H1 (cell line): Measurements from ENCODE around the gene UBE2I. TPM values are rescaled to one million over a fixed set of nuclear protein-coding genes. Genes with fewer than 3 reads are reported as not detected.

Experiments used
- CTCF ChIA-PET: fragments of 300-600 bp; sonication (Branson Sonifier 250); formaldehyde crosslinking; loops from one replicate; lab custom pipeline; 2021; ENCODE audit not compliant: partially characterized antibody; lab: Charles Lee
- POLR2A ChIA-PET: fragments of 300-600 bp; sonication (Branson Sonifier 250); formaldehyde crosslinking; loops from one replicate; lab custom pipeline; 2021; ENCODE audit warnings: inconsistent platforms; ENCODE audit not compliant: partially characterized antibody; lab: Charles Lee
- DNase-seq, 2 experiments: peaks; one replicate each; pipeline versions ENCODE4 v3.0.0 to v3.0.0-alpha.2; 2010 to 2022; ENCODE audit warnings: low spot score in 2 of 2, low read depth in 1 of 2, mixed read lengths in 1 of 2
- FAIRE-seq: peaks from 2 replicates; lab custom pipeline; 2011; peaks lifted over from hg19 to GRCh38; lab: Jason Lieb, UNC
- H2AFZ ChIP-seq: 2 replicates; pipeline ENCODE4 v1.8.1; 2012; ENCODE audit warnings: low read length, inconsistent platforms
- H2AK5ac ChIP-seq: 2 replicates; pipeline ENCODE4 v1.6.1; 2013; ENCODE audit warnings: low read depth, low read length
- H2BK120ac ChIP-seq: replicated peaks from 2 replicates; pipeline ENCODE3; 2013; ENCODE audit warnings: low read depth, low read length, inconsistent platforms
- H2BK12ac ChIP-seq: 2 replicates; pipeline ENCODE4 v1.6.1; 2013; ENCODE audit warnings: low read depth, low read length
- H2BK15ac ChIP-seq: 2 replicates; pipeline ENCODE4 v1.6.1; 2013; ENCODE audit warnings: low read length
- H2BK20ac ChIP-seq: 2 replicates; pipeline ENCODE4 v1.6.1; 2013; ENCODE audit warnings: low read length
- H2BK5ac ChIP-seq: 2 replicates; pipeline ENCODE4 v1.6.1; 2013; ENCODE audit warnings: low read depth, low read length
- H3K14ac ChIP-seq: 2 replicates; pipeline ENCODE4 v1.6.1; 2013; ENCODE audit warnings: inconsistent platforms; ENCODE audit not compliant: insufficient read length
- H3K18ac ChIP-seq: 2 replicates; pipeline ENCODE4 v1.6.1; 2013; ENCODE audit warnings: low read length; ENCODE audit errors: extremely low read depth
- H3K23ac ChIP-seq: 2 replicates; pipeline ENCODE4 v1.6.1; 2013; ENCODE audit warnings: inconsistent platforms; ENCODE audit not compliant: insufficient read length
- H3K23me2 ChIP-seq: 2 replicates; pipeline ENCODE4 v1.6.1; 2013; ENCODE audit warnings: low read depth, low read length
- H3K27ac ChIP-seq: 2 replicates; pipeline ENCODE4 v1.6.1; 2011; ENCODE audit warnings: low read depth, low read length, inconsistent platforms
- H3K27me3 ChIP-seq, 4 experiments: replicated peaks in 1 of 4; 1 replicate in 1 of 4; 2 replicates in 3 of 4; pipeline versions ENCODE4 v1.6.1 to v1.8.1; 2011 to 2013; ENCODE audit warnings: low read length in 3 of 4, mild to moderate bottlenecking in 3 of 4, inconsistent platforms in 2 of 4, mixed read lengths in 2 of 4, moderate library complexity in 1 of 4; ENCODE audit not compliant: control insufficient read depth in 3 of 4, insufficient read depth in 3 of 4; ENCODE audit errors: extremely low read depth in 1 of 4
- H3K36me3 ChIP-seq, 4 experiments: 2 replicates each; pipeline versions ENCODE4 v1.6.1 to v1.8.1; 2011 to 2013; ENCODE audit warnings: mild to moderate bottlenecking in 4 of 4, low read length in 3 of 4, moderate library complexity in 2 of 4, control low read depth in 1 of 4, inconsistent platforms in 1 of 4; ENCODE audit not compliant: insufficient read depth in 4 of 4, control insufficient read depth in 2 of 4
- H3K4ac ChIP-seq: replicated peaks from 2 replicates; pipeline ENCODE3; 2013; ENCODE audit warnings: low read length, low read depth, mixed read lengths, inconsistent platforms; ENCODE audit not compliant: insufficient read length
- H3K4me1 ChIP-seq, 4 experiments: replicated peaks in 1 of 4; 1 replicate in 1 of 4; 2 replicates in 3 of 4; pipeline versions ENCODE4 v1.6.1 to v1.8.1; 2011 to 2013; ENCODE audit warnings: low read length in 3 of 4, inconsistent platforms in 2 of 4, mixed read lengths in 1 of 4; ENCODE audit not compliant: insufficient read depth in 4 of 4, control insufficient read depth in 3 of 4
- H3K4me2 ChIP-seq, 2 experiments: 2 replicates each; pipeline versions ENCODE4 v1.6.1 to v1.8.1; 2011 to 2013; ENCODE audit warnings: low read depth in 2 of 2, low read length in 2 of 2, control low read depth in 1 of 2, inconsistent platforms in 1 of 2, mild to moderate bottlenecking in 1 of 2; ENCODE audit not compliant: insufficient read depth in 1 of 2
- H3K4me3 ChIP-seq, 4 experiments: fragments of 200-600, 300-600 bp in 1 of 4; sonication (generic), shearing (Covaris generic), sonication (Bioruptor Twin) in 1 of 4; 2 replicates each; pipeline versions ENCODE4 v1.5.1 to v1.8.1; 2011 to 2016; ENCODE audit warnings: low read length in 4 of 4, low read depth in 3 of 4, control low read depth in 2 of 4, inconsistent platforms in 2 of 4, mild to moderate bottlenecking in 2 of 4, mixed read lengths in 1 of 4, moderate library complexity in 1 of 4; ENCODE audit not compliant: insufficient read depth in 2 of 4; ENCODE audit errors: extremely low read depth in 1 of 4
- H3K56ac ChIP-seq: replicated peaks from 2 replicates; pipeline ENCODE3; 2013; ENCODE audit warnings: low read depth, mild to moderate bottlenecking, mixed read lengths, low read length, inconsistent platforms; ENCODE audit not compliant: insufficient read length
- H3K79me1 ChIP-seq: 2 replicates; pipeline ENCODE4 v1.6.1; 2013; ENCODE audit warnings: low read depth, low read length, control low read depth
- H3K79me2 ChIP-seq, 2 experiments: 2 replicates each; pipeline versions ENCODE4 v1.6.1 to v1.8.1; 2012 to 2013; ENCODE audit warnings: low read length in 2 of 2, mild to moderate bottlenecking in 2 of 2, inconsistent platforms in 1 of 2; ENCODE audit not compliant: insufficient read depth in 2 of 2, control insufficient read depth in 1 of 2
- H3K9ac ChIP-seq, 4 experiments: replicated peaks in 1 of 4; 1 replicate in 1 of 4; 2 replicates in 3 of 4; pipeline versions ENCODE4 v1.6.1 to v1.8.1; 2011 to 2013; ENCODE audit warnings: low read depth in 3 of 4, low read length in 3 of 4, control low read depth in 2 of 4, mild to moderate bottlenecking in 2 of 4, moderate library complexity in 2 of 4, inconsistent platforms in 1 of 4; ENCODE audit errors: extremely low read depth in 1 of 4
- H3K9me3 ChIP-seq, 2 experiments: 2 replicates each; pipeline versions ENCODE4 v1.6.1 to v1.8.1; 2012 to 2013; ENCODE audit warnings: mild to moderate bottlenecking in 2 of 2, moderate library complexity in 2 of 2, control low read depth in 1 of 2, inconsistent platforms in 1 of 2, low read depth in 1 of 2, low read length in 1 of 2, mixed read lengths in 1 of 2; ENCODE audit not compliant: insufficient read depth in 2 of 2
- H4K20me1 ChIP-seq, 2 experiments: replicated peaks in 1 of 2; 2 replicates each; pipeline versions ENCODE3 to v1.8.1; 2011 to 2013; ENCODE audit warnings: inconsistent platforms in 2 of 2, low read length in 2 of 2, mild to moderate bottlenecking in 1 of 2; ENCODE audit not compliant: insufficient read depth in 2 of 2, control insufficient read depth in 1 of 2
- H4K5ac ChIP-seq: 2 replicates; pipeline ENCODE4 v1.6.1; 2013; ENCODE audit warnings: low read length, low read depth, mixed read lengths, inconsistent platforms; ENCODE audit not compliant: insufficient read length
- H4K8ac ChIP-seq: 2 replicates; pipeline ENCODE4 v1.8.0; 2013; ENCODE audit warnings: mild to moderate bottlenecking, moderate library complexity, low read length, inconsistent platforms; ENCODE audit not compliant: insufficient read depth; ENCODE audit errors: extremely low read depth
- H4K91ac ChIP-seq: replicated peaks from 2 replicates; pipeline ENCODE3; 2013; ENCODE audit warnings: low read length, mixed read lengths, inconsistent platforms; ENCODE audit not compliant: insufficient read length
- BCL11A ChIP-seq, 2 experiments: IDR thresholded peaks; one replicate each; pipeline ENCODE4 v1.6.1; 2011; ENCODE audit warnings: low read depth in 2 of 2, low read length in 2 of 2, mild to moderate bottlenecking in 2 of 2
- EP300 ChIP-seq, 2 experiments: IDR thresholded peaks; 1 replicate in 1 of 2; 2 replicates in 1 of 2; pipeline ENCODE4 v1.6.1; 2011 to 2012; ENCODE audit warnings: low read depth in 2 of 2, low read length in 2 of 2, mild to moderate bottlenecking in 2 of 2, borderline replicate concordance in 1 of 2, inconsistent platforms in 1 of 2, moderate library complexity in 1 of 2
- RBBP5 ChIP-seq: IDR thresholded peaks from 2 replicates; pipeline ENCODE4 v1.7.1; 2012; ENCODE audit warnings: low read depth, mild to moderate bottlenecking, inconsistent platforms, low read length, moderate library complexity, borderline replicate concordance
- RNF2 ChIP-seq: fragments of 200-900, 300-1000 bp; sonication (generic); IDR thresholded peaks from 2 replicates; pipeline ENCODE4 v1.7.1; 2016; ENCODE audit warnings: borderline replicate concordance, low read depth, mild to moderate bottlenecking, antibody characterized with exemption, low read length; ENCODE audit not compliant: poor library complexity, severe bottlenecking; ENCODE audit errors: missing control alignments
- SUZ12 ChIP-seq: fragments of 200-600 bp; sonication (generic); IDR thresholded peaks from 2 replicates; pipeline ENCODE4 v1.6.1; 2012; ENCODE audit warnings: mild to moderate bottlenecking, inconsistent platforms, low read length, moderate library complexity, mixed read lengths
- YY1 ChIP-seq: IDR thresholded peaks from 2 replicates; pipeline ENCODE4 v1.6.1; 2011; ENCODE audit warnings: low read depth, mild to moderate bottlenecking, low read length
- WGBS, 2 experiments: shearing (Covaris generic) in 1 of 2; methylation state at CpG; one replicate each; pipeline versions ENCODE4 v1.1.6 to v1.1.7; 2013 to 2015; ENCODE audit warnings: low lambda C conversion rate in 2 of 2, mixed read lengths in 2 of 2, inconsistent platforms in 1 of 2, low coverage in 1 of 2, missing lambda C conversion rate in 1 of 2; ENCODE audit not compliant: insufficient replicate concordance in 2 of 2, insufficient coverage in 1 of 2, insufficient read length in 1 of 2; ENCODE audit errors: extremely low coverage in 1 of 2, missing lambda C conversion rate in 1 of 2; 5-methylcytosine and 5-hydroxymethylcytosine counted together
- polyA plus RNA-seq, 7 experiments: library from polyadenylated mRNA; depleted of rRNA in 3 of 7; stranded (reverse) in 5 of 7; unstranded in 2 of 7; fragments of >200 nt in 5 of 7; fragments of 200-250 nt in 2 of 7; gene quantifications; 1 replicate in 5 of 7; 2 replicates in 1 of 7; 4 replicates in 1 of 7; pipeline versions ENCODE4 v1.2.1 to v1.2.3, GENCODE V29; 2011 to 2013; ENCODE audit warnings: missing spikeins in 2 of 7, mixed read lengths in 2 of 7
- total RNA-seq: library from RNA; stranded (reverse); fragmentation: NEBNext Ultra II Directional; extraction: Animal tissue kit (Norgen Biotek cat#: 25700); gene quantifications from 2 replicates; pipeline ENCODE4 v1.2.1, GENCODE V29; 2021

The UBE2I gene
- total and polyA plus RNA-seq, 2 of the 8 experiments (the other 6 are each of a cell fraction or from before 2014, with no cell fraction given): 148 to 268 TPM

GRCh38 chr16:1340730-1341494, 31.5 kb downstream of the UBE2I start:
- POLR2A ChIA-PET: no interaction called here
- no peak overlapping the region for H3K9ac ChIP-seq
- H2BK12ac ChIP-seq: no peak overlapping the region
- no peak overlapping the region for H4K8ac ChIP-seq
- H2BK5ac ChIP-seq: no peak overlapping the region
- no peak overlapping the region for H3K4me2 ChIP-seq
- H3K9me3 ChIP-seq: no peaks in the 10 kb centered on the region
- no peaks in the 10 kb centered on the region for H3K79me1 ChIP-seq
- no peak overlapping the region for H3K23ac ChIP-seq
- TF ChIP-seq RBBP5 (no peak), EP300 (IDR thresholded peaks at IDR 0.05; ENCODE audit: borderline replicate concordance in 1 of 2, low read depth in 2 of 2, low read length in 2 of 2) (no peak), YY1 (no peak), RNF2 (no peak), BCL11A (IDR thresholded peaks at IDR 0.05; ENCODE audit: low read depth in 2 of 2, low read length in 2 of 2) (no peak), SUZ12 (no peak)
- peaks cover 0 to 12% (median 3%) of the 10 kb centered on the region in 4 experiments; a peak in 4 of 7 replicates for H3K4me1 ChIP-seq
- no peak overlapping the region for H3K14ac ChIP-seq
- FAIRE-seq: no peak
- H3K56ac ChIP-seq: no peak overlapping the region
- WGBS, 2 experiments: 91% methylated on average over 34 of the region's 36 CpGs; no CpG with 5 or more reads in 1 of the 2 experiments
- no peak overlapping the region for H4K91ac ChIP-seq
- H2BK120ac ChIP-seq: no peak overlapping the region
- no peak overlapping the region for H2AK5ac ChIP-seq
- peaks cover 0 to 16% (median 5%) of the 10 kb centered on the region in 4 experiments; a peak in 4 of 7 replicates for H3K27me3 ChIP-seq
- H3K36me3 ChIP-seq: no peaks in the 10 kb centered on the region
- no peak overlapping the region for H2BK20ac ChIP-seq
- peaks cover 0 to 15% of the 10 kb centered on the region in 2 experiments for H4K20me1 ChIP-seq
- H3K18ac ChIP-seq: no peak overlapping the region
- H3K23me2 ChIP-seq: peaks cover 4% of the 10 kb centered on the region; the same call in 1 of the 2 replicates
- no peak overlapping the region for H3K4me3 ChIP-seq
- CTCF ChIA-PET: interaction anchor here (11.1 kb wide), 1 partner anchor 10 kb away, joined by 52 read pairs; the partner anchor contains the start of gene BAIAP3
- H3K79me2 ChIP-seq: no peaks in the 10 kb centered on the region
- no peak overlapping the region for H2AFZ ChIP-seq
- H2BK15ac ChIP-seq: no peak overlapping the region
- no peak overlapping the region for H3K27ac ChIP-seq
- no peak for DNase-seq
- H3K4ac ChIP-seq: no peak overlapping the region
- H4K5ac ChIP-seq: no peak overlapping the region
